HepG2 (cell line): ENCODE measurements around the gene NOTCH4. TPM values are rescaled to one million over a fixed set of nuclear protein-coding genes. Genes with fewer than 3 reads are reported as not detected.
A peak's percentile ranks its signal among the peaks of the same experiment; 100 is the strongest.

Experiments used
- ATF7-NPFF ChIP-seq: sonication (generic); formaldehyde crosslinking; IDR thresholded peaks from 2 replicates; pipeline ENCODE4 v1.8.1; 2023; ENCODE audit warnings: mild to moderate bottlenecking, low read depth, missing genetic modification reagents, moderate library complexity
- CHD2 ChIP-seq: IDR thresholded peaks from 2 replicates; pipeline ENCODE4 v1.6.1; 2011; ENCODE audit warnings: low read depth, low read length, improper control_type of control experiment
- ETS1 ChIP-seq: sonication (generic); formaldehyde crosslinking; IDR thresholded peaks from 2 replicates; pipeline ENCODE4 v1.4.0; 2020; ENCODE audit warnings: missing genetic modification reagents
- FIP1L1 ChIP-seq: fragments of 200-400 bp; formaldehyde crosslinking; IDR thresholded peaks from 2 replicates; pipeline ENCODE4 v1.6.1; 2018; ENCODE audit warnings: low read depth, mild to moderate bottlenecking, low read length, moderate library complexity, borderline replicate concordance; ENCODE audit not compliant: insufficient read depth
- KMT2B ChIP-seq: IDR thresholded peaks from 2 replicates; pipeline ENCODE4 v1.6.1; 2016; ENCODE audit warnings: missing genetic modification reagents, missing compliant biosample characterization
- MED13 ChIP-seq: sonication (generic); formaldehyde crosslinking; IDR thresholded peaks from 2 replicates; pipeline ENCODE4 v1.5.0; 2020; ENCODE audit warnings: missing genetic modification reagents
- NFE2L2 ChIP-seq: fragments of 150-350 bp; IDR thresholded peaks from 2 replicates; pipeline ENCODE4 v1.6.1; 2014; ENCODE audit warnings: low read length
- PATZ1 ChIP-seq: sonication (generic); formaldehyde crosslinking; IDR thresholded peaks from 2 replicates; pipeline ENCODE4 v1.4.0; 2020; ENCODE audit warnings: missing genetic modification reagents
- SSRP1 ChIP-seq: IDR thresholded peaks from 2 replicates; pipeline ENCODE4 v1.6.1; 2016; ENCODE audit warnings: control low read depth
- ZNF10 ChIP-seq: sonication (generic); formaldehyde crosslinking; IDR thresholded peaks from 2 replicates; pipeline ENCODE4 v1.4.0; 2020; ENCODE audit warnings: mild to moderate bottlenecking, low read depth, missing genetic modification reagents, borderline replicate concordance
- ZNF570 ChIP-seq: sonication (generic); formaldehyde crosslinking; IDR thresholded peaks from 2 replicates; pipeline ENCODE4 v1.4.0; 2020; ENCODE audit warnings: mild to moderate bottlenecking, missing genetic modification reagents, borderline replicate concordance
- ZNF607 ChIP-seq: sonication (generic); formaldehyde crosslinking; IDR thresholded peaks from 2 replicates; pipeline ENCODE4 v1.5.1; 2020; ENCODE audit warnings: missing genetic modification reagents, mild to moderate bottlenecking, borderline replicate concordance
- ZNF772 ChIP-seq: sonication (generic); formaldehyde crosslinking; IDR thresholded peaks from 2 replicates; pipeline ENCODE4 v1.5.0; 2020; ENCODE audit warnings: mild to moderate bottlenecking, missing genetic modification reagents
- ZNF878 ChIP-seq: sonication (generic); formaldehyde crosslinking; IDR thresholded peaks from 2 replicates; pipeline ENCODE4 v1.8.1; 2023; ENCODE audit warnings: mild to moderate bottlenecking, missing genetic modification reagents, moderate library complexity
- ZSCAN31 ChIP-seq: sonication (generic); formaldehyde crosslinking; IDR thresholded peaks from 2 replicates; pipeline ENCODE4 v1.5.0; 2020; ENCODE audit warnings: low read depth, mild to moderate bottlenecking, missing genetic modification reagents
- ZSCAN9 ChIP-seq: IDR thresholded peaks from 2 replicates; pipeline ENCODE4 v1.6.1; 2016; ENCODE audit warnings: borderline replicate concordance
- polyA plus RNA-seq, 8 experiments: library from polyadenylated mRNA; depleted of rRNA in 3 of 8; stranded (reverse) in 7 of 8; unstranded in 1 of 8; fragments of >200 nt; fragmentation: Illumina TruSeq in 4 of 8; extraction: Trizol in 4 of 8; gene quantifications; 2 replicates each; pipeline versions ENCODE4 v1.2.1 to v1.2.3, GENCODE V29; 2011 to 2016; ENCODE audit warnings: low read depth in 4 of 8, missing spikeins in 1 of 8, mixed read lengths in 1 of 8; ENCODE audit not compliant: insufficient read depth in 1 of 8
- total RNA-seq, 5 experiments: library from RNA; depleted of rRNA; stranded (reverse); fragments of >200 nt; fragmentation: Illumina TruSeq; extraction: Trizol; gene quantifications; 2 replicates each; pipeline ENCODE4 v1.2.3, GENCODE V29; 2016; ENCODE audit warnings: low read depth in 1 of 5
- TF ChIP-seq, protein P1 (sequence below): sonication (generic); formaldehyde crosslinking; IDR thresholded peaks from 2 replicates; pipeline ENCODE4 v1.4.0; 2020; ENCODE audit warnings: mild to moderate bottlenecking, missing genetic modification reagents

The NOTCH4 gene
- total and polyA plus RNA-seq, 2 of the 13 experiments (the other 11 are each of a cell fraction or from before 2014, with no cell fraction given), result 0.51 to 0.83 TPM

DNA sequence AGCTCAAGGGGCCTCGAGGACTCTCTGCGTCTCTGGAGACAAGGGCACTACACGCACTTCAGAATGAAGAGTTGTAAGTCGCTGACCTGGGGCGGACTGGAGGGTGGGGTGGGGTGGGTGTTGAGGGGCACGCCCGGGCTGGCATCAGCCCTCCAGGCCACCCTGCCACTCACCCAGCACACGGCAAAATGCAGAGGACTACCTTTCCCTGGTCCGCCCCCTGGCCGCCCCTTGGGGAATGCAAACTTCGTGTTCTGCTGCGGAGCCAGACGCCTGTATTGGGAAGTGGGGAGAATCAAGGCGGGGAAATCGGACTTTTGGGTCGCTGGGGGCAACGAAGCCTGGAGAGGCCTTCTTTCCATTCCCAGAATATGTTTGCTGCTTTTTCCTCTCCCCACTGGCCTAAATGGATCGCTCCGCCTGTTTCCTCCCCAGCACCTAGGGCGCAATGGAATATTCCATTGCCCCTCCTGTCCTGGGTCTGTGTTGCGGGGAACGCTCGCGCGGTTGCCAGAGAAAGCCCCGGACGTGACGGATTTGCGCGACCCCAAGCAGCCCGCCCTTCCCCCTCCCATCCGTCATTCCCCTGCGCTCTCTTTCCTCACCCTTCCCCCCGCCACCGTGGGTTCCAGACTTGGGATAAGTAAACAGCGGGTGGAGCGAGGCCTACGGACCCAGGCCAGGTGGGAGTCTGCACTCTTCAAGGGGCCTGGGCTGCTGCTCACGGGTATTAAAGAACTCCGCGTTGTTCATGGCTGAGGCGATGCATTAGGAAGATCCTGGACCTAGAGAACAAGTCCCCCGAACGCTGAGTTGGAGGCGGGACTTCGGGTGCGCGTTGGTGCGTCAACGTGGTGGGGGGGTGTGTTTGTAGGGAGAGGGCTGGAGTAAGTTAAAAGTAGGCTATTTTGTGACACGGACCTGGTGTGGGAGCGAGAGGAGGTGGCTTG, 70.0 kb downstream of the NOTCH4 start, which contains the start of gene PPT2 (continued):
- no peak for TF ChIP-seq SSRP1 (CRISPR knock-in tag)
- TF ChIP-seq, protein P1, sequence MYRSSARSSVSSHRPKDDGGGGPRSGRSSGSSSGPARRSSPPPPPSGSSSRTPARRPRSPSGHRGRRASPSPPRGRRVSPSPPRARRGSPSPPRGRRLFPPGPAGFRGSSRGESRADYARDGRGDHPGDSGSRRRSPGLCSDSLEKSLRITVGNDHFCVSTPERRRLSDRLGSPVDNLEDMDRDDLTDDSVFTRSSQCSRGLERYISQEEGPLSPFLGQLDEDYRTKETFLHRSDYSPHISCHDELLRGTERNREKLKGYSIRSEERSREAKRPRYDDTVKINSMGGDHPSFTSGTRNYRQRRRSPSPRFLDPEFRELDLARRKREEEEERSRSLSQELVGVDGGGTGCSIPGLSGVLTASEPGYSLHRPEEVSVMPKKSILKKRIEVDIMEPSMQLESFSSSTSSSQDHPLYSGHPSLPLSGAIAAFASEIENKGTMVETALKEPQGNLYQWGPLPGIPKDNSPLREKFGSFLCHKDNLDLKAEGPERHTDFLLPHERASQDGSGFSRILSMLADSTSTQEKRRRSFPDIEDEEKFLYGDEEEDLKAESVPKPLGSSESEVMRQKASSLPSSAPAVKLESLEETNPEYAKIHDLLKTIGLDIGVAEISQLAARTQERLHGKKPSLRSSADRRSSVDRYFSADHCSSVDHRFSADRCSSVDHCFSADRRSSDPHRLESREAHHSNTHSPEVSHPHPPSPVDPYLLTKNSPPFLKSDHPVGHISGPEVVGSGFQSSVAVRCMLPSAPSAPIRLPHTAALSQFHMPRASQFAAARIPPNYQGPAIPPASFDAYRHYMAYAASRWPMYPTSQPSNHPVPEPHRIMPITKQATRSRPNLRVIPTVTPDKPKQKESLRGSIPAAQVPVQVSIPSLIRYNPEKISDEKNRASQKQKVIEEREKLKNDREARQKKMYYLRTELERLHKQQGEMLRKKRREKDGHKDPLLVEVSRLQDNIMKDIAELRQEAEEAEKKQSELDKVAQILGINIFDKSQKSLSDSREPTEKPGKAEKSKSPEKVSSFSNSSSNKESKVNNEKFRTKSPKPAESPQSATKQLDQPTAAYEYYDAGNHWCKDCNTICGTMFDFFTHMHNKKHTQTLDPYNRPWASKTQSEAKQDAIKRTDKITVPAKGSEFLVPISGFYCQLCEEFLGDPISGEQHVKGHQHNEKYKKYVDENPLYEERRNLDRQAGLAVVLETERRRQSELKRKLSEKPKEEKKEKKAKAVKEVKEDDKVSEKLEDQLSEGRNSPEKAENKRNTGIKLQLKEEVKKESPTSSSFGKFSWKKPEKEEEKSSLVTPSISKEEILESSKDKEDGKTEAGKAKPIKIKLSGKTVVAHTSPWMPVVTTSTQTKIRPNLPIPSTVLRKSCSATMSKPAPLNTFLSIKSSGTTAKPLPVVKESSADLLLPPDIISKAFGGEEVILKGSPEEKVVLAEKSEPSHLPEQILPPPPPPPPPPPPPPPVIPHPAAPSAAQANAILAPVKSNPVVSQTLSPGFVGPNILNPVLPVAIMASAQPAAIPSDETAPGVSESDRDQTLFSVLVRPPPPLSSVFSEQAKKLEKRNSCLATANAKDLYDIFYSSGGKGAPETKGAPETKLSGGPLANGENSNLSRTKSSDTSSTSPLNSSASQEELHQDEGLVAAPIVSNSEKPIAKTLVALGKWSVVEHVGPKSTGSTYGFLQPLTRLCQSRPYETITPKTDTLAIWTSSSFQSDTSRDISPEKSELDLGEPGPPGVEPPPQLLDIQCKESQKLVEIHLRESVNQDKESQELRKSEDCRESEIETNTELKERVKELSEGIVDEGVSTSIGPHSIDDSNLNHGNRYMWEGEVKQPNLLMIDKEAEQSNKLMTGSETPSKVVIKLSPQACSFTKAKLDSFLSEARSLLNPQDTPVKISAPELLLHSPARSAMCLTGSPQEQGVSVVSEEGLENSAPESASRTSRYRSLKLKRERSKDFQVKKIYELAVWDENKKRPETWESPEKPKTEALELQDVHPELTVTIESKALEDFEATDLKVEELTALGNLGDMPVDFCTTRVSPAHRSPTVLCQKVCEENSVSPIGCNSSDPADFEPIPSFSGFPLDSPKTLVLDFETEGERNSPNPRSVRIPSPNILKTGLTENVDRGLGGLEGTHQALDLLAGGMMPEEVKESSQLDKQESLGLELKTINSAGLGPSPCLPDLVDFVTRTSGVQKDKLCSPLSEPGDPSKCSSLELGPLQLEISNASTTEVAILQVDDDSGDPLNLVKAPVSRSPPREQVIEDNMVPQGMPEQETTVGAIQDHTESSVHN (CRISPR knock-in tag), result 0 out of 2 replicates have a peak, but pooled peaks have one; percentile 46
- TF ChIP-seq MED13 (CRISPR knock-in tag), result 0 out of 2 replicates have a peak, but pooled peaks have one; percentile 77
- TF ChIP-seq ETS1 (CRISPR knock-in tag), result peak; percentile 88; the same call in 1 of the 2 replicates
- no peak for TF ChIP-seq NFE2L2
- TF ChIP-seq ZNF10, result no peak
- TF ChIP-seq ATF7-NPFF, result no peak; the same call in 1 of the 2 replicates
- TF ChIP-seq CHD2, result peak; percentile 90
- peak; percentile 90 for TF ChIP-seq PATZ1 (CRISPR knock-in tag)
- 0 out of 2 replicates have a peak, but pooled peaks have one; percentile 75 for TF ChIP-seq FIP1L1
- no peak; the same call in 1 of the 2 replicates for TF ChIP-seq ZNF570 (CRISPR knock-in tag)
- TF ChIP-seq ZNF878 (CRISPR knock-in tag), result 0 out of 2 replicates have a peak, but pooled peaks have one; percentile 27
- TF ChIP-seq ZNF607 (CRISPR knock-in tag), result no peak
- TF ChIP-seq ZSCAN9 (CRISPR knock-in tag), result peak; percentile 37; the same call in 1 of the 2 replicates
- peak; percentile 28; the same call in 1 of the 2 replicates for TF ChIP-seq ZNF772 (CRISPR knock-in tag)
- TF ChIP-seq ZSCAN31 (CRISPR knock-in tag), result 0 out of 2 replicates have a peak, but pooled peaks have one; percentile 25
- no peak for TF ChIP-seq KMT2B (CRISPR knock-in tag)
